Posterior vena cava (tissue), 2 donors: ENCODE data around the gene INPP4B. TPM values are rescaled to one million over a fixed set of nuclear protein-coding genes. Genes with fewer than 3 reads are reported as not detected.
A peak's percentile ranks its signal among the peaks of the same experiment; 100 is the strongest.

ENCODE experiments used
- DNase-seq: peaks from one replicate; pipeline ENCODE4 v3.0.0-alpha.2; 2020; ENCODE audit warnings: low spot score
- intact Hi-C, 2 donors: fragments of 100-400 bp; cut with DNase I; formaldehyde crosslinking; loops; one replicate each; pipeline versions ENCODE4 v1.14.1 to v1.14.2; 2022 to 2023
- total RNA-seq, 2 donors: library from RNA; stranded (reverse); fragmentation: NEBNext Ultra II Directional; extraction: Animal tissue kit (Norgen Biotek cat#: 25700); gene quantifications; one replicate each; pipeline ENCODE4 v1.2.1, GENCODE V29; 2021
- donor health status: DM: yes; HTN: yes; CAD: no.
- donor health status: DM: yes; HTN: yes; CAD: no.

Gene INPP4B
- total RNA-seq, 2 donors from 2014 or later: 24.9 to 25.7 TPM

DNA sequence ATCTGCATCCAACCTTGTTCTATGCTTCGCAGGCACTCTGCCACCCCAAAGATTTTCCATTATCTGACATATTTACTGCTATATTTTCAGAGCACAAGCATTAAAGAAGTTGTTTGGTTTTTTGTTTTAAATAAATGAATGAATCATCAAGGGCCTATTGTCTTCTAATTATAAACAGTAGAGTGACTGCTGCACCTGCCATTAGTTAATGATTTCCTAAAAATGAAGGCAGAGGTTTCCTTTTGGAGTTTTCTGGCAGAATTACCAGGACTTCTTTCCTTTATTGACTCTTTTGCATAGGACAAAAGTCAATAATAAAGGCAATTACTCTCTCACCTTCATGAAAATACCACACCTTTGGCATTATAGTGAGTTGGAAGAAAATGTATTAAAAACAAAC is 238.1 kb downstream of the INPP4B start:
- DNase-seq: no peak
- intact Hi-C loops: no loop called here

DNA sequence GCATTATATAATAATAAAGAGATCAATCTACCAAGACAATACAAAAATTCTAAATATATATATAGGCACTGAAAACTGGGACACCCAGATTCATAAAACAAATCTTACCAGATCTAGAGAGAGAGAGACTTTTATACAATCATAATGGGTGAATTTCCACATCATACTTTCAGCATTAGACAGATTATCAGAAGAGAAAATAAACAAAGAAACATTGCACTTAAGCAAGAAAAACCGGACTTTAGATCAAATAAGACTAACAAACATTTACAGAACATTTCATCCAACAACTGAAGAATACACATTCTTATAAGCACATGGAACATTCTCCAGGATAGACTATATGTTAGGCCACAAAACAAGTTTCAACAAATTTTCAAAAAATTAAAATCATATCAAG is 245.1 kb downstream of the INPP4B start:
- intact Hi-C loops: no loop called here
- no peak for DNase-seq

DNA sequence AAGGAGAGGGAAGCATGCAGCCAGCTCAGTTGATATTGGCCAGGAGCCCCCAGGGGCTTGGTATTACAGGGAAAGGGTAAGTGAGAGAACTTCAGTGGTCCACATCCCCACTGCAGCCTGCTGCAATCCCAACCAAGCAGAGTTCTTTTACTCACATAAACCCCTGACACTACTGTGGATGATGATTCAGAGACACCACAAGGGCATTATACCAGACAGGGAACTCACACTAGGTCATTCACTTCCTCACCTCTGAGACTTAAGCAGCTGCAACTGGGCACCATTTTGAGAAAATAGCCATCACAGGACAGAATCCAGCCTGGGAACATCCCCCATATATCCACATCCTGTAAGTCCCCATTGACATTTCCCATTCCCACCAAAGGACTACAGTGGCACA is 248.0 kb downstream of the INPP4B start:
- DNase-seq: no peak
- intact Hi-C loops: no loop called here

DNA sequence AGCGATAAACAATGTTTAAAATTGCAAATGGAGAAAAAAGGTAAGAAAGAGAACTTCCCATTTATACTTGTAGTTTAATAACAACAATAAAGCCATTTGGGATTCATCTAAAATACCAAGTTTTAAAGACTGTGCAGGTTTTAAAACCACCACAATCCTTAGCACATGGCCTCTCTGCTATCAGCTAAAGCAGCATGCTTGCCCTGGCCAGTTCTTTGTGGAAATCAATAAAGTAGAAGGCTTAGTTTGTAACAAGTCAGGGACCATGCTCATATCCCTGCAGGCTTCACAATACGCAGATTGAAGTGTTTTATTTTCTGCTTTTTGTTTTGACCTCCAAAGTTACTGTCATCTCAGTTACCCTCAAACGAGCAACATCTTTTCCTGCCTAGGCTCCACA is 249.5 kb downstream of the INPP4B start:
- intact Hi-C loops: no loop called here
- DNase-seq: no peak

DNA sequence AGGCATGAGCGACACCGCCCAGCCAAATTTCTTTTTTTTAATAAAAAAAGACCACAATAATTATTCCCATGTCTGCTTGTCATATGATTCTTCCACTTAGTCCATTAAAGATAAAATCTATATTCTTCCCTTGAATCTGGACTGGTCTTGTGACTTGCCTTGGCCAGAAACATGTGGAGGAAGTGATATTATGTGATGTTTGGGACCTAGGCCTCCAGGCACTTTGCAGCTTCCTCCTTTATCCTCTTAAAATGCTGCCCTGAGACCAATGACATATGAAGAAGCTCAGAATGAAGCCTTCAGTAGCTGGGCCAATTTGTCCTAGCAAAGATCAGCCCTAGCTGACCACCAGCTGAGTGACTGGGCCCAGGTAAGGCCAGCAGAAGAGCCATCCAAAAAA is 250.0 kb downstream of the INPP4B start:
- DNase-seq: no peak
- intact Hi-C loops: no loop called here

DNA sequence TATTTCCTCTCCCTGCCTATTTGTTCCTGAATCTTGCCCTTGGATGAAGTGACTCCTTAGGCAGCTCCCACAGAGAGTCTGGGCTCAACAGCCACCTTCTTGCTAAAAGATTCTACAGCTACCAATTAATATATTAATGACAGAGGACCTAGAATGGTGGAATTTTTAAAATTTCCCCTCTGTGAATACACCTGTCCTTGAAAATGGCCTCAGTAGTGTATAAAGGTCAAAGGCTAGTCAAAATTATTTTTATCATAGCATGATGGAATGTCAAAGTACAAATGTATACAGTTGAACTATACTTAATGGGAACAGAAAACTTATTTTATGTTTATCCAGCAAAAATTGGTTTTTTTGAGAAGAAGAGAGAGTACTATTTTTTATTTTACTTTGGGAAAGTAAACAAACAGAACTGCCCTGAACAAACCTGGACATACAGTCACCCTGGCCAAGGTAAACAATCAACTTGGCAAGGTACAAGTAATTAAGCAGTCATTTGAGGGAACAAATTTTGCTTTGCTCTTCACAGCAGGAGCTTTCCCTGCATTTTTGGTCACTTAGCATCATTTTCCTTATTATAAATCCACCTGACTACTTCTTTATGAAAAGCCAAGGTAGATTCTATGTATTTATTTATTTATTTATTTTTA is 250.8 kb downstream of the INPP4B start:
- no peak for DNase-seq
- intact Hi-C loops: no loop called here

DNA sequence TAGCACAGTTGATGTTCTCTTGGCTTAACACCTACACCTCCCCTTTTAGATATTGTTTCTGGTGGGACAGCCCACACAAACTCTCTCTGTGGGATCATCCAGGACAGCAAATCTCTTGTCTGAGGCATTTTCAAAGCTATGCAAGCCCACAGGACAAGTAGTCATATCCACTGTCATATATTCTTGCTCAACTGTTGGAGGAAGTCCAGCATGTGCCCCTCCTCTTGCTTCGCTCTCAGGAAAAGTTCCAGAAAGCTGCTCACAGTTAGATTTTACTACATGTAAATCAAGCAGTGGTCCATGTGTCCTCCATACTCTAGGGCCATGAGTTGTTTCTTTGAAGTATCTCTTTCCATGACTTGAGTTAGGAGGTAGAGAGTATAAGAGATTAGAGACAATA is 260.7 kb downstream of the INPP4B start:
- intact Hi-C loops: no loop called here
- DNase-seq: no peak

DNA sequence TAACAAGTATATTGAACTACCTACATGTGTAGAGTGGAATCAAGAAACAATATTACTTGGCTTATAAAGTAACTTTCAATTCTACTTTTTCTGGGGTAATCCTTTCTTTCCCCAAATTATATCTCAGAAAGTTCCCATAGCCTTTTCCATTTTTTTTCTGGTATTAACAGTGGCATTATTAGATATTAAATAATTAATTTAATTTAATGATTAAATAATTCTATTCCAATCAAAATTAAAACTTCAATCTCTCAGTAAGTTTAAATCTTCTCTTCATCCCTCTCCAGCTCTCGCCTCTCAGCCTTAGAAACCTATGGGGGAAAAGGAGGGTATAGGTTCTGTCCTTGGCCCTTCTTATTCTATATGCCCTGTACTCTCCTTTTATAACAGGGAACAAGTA is 262.4 kb downstream of the INPP4B start:
- no peak for DNase-seq
- intact Hi-C loops: no loop called here

DNA sequence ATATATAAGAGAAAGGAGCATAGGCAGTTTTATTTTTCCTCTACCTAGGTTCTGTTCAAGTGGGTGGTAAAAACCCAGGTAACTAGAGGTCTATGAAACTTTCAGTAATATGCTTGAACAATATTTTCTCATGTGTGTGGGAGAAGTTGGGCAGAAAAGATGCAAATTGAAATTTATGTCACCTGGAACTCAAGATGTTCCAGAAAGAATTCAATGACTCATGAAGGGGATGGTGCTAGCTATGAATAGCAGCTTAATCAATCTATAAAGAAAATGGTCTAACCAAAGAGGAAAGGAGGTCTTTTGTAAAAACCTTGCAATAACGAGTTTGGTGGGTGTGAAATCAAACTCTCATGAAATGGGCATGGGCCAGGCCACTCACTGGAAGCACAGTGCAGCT is 263.8 kb downstream of the INPP4B start:
- intact Hi-C loops: no loop called here
- peak; percentile 41 for DNase-seq

DNA sequence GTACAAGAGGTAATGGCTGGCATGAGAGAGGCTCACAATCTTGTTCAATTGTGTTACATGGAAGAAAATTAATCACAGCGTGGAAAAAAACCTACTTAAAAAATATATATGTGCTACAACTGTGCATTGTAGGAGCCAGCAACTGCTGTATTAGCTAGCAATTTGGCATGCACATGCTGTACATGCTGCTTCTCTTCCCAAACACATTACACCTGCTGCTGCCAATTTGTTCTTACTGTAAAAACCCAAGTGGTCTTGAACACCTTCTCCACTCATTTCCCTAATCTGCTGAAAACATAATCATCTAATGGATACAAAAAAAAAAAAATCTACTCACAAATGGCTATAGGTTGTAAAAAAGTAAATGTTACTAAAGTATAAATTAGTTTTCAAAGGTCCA is 264.2 kb downstream of the INPP4B start:
- DNase-seq: no peak
- intact Hi-C loops: no loop called here

DNA sequence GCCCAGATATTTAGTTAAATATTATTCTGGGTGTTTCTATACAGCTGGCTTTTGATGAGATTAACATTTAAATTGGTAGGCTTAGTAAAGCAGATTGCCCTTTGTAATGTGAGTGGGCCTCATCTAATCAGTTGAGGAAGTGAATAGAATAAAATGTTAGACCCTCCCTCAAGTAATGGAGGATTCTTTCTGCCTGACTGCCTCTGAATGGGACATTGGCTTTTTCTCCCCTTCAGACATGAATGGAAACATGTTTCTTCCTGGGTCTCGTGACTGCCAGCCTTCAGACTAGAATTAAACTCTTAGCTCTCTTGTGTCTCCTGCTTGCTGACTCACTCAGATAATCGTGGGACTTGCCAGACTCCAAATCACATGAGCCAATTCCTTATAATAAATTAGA is 266.7 kb downstream of the INPP4B start:
- intact Hi-C loops: no loop called here
- no peak for DNase-seq

DNA sequence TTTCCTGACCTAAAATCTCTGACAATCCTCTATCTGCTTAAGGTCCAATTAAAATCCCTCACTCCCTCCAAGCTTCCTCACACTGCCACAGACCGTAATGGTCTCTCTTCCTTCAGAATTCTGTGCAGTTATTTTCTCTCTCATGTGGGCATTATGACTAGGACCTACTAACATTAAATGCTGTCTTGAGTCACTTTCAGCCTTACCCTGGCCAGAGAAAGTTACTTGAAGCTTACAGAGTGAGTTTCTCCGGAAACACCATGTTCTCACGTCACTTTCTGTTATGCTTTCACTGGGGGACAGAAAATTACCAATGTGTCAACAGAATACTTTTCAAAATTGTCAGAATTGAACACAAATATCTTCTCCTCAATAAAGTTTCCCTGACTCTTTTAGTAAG is 271.8 kb downstream of the INPP4B start:
- intact Hi-C loops: no loop called here
- no peak for DNase-seq

DNA sequence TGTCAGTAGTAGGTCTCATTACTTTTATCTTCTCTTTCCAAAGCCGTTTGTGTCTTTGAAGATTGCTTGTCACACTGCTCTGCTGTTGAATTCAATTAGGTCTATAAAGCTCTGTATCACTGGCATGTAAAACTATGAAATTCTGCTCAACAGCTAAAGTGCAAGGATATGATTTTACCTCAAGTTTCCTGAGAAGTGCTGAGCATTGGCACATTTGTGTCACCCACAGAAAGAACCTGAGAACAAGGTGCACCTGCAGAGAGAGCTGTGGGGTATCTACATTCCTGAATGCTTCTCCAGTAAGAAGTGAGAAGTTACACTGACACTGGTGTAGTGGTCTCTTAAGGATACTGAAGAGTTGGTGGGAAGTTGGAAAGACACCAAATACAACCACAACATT is 274.0 kb downstream of the INPP4B start:
- intact Hi-C loops: no loop called here
- no peak for DNase-seq

DNA sequence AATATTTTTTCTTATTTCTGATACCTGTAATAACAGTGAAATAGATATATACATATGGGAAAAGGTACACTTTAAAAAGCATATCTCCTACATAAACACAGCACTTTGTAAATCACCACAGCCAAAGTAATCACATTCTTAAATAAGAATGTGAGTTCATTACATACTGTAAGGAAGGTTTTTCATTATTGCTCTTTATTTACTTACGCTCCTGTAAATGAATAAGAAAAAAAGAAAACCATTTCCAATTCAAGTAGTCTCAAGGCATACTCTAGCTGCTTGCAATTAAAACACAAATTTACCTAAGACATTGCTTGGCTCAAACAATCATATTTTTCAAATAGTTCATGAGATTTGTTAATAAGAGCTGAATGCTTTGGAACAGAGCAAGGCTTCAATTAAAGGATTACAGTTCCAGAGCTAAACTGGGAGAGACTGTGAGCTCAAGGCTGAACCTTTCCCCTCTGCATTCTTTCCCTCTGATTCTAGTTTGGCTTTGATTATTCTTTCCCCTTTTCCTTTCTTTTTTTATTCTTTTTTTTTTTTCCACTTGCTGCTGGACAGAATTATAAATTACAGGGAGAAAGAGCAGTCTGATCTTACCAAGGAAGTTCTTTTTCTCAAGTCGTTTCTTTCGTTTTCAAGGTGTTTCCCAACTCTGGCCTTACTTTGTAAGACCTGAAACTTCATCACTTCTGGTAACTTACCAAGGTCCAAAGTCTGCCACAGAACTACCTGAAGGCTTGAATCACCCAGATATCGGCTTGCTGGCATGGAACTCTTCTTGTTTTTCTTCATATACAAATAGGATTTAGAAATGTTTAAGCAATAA is 278.3 kb downstream of the INPP4B start:
- intact Hi-C loops: no loop called here
- DNase-seq: no peak

DNA sequence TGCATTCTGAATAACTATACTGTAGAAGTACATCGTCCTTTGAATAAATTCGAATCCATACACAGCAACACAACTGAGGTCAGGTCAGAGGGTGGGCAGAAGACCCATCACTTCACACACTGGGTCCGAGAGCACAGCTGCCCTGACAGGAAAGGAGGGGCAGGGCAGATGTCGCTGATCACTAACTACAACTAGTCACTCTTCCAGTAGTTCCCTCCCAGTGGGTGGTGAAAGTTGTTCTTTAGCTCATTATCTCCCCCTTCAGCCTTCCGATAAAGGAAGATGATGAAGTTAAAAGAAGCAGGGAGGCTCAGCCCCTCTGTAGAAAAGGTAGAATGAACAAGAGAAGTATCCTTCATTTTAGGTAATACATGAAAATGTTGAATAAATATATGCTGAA is 278.9 kb downstream of the INPP4B start:
- no peak for DNase-seq
- intact Hi-C loops: no loop called here

DNA sequence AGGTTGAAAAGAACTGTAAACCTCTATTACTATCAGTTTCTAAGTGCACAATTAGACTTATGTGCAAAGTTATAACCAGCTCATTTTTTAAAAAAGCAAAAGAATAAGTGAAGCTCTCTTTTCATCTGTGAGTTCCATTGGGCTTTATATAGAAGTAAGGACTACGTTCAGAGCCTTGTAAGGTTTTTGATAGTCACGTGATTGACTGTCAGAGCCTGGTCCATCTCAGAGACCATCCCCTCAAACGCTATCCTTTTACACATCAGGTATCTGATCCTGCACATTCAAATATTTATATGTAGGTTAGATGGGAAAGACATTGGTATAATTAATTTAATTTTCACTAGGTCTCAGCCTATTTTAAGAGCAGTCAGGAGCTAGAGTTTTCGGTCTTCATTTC is 279.3 kb downstream of the INPP4B start:
- intact Hi-C loops: no loop called here

DNA sequence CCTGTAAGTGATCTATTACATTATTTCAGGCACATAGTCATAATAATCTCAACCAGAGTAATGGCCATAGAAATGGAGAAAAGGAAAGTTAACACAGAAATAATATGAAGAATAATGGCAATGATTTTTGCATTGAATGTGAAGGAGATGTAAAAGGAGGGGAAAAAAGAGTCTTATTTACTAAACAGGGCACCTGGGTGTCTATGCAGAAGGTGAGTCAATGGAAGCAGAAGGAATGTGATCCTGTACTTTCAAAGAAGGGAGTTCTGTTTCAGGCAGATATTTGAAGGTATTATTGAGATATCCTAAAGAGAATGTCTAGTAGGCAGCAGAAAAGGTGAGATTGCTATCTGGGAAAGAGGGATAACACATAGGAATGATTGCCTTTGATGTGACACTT is 279.9 kb downstream of the INPP4B start:
- intact Hi-C loops: no loop called here
- no peak for DNase-seq

More for the DNA sequence above, 279.3 kb downstream of the INPP4B start:
- no peak for DNase-seq

DNA sequence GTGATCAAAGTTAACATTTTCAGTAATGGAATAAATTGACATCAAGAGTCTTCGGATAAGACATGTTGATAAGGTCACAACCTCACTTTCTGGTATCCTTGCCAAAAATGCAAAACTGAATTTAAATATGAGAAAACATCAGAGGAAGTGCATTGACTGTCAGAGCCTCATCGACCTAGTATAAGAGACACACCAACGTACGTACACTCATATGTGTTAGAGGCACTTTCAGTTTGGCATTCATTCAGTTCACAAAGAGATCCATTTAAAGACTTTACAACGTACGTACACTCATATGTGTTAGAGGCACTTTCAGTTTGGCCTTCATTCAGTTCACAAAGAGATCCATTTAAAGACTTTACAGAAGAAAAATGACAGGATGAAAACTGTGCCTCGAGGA is 280.3 kb downstream of the INPP4B start:
- no peak for DNase-seq
- intact Hi-C loops: no loop called here

DNA sequence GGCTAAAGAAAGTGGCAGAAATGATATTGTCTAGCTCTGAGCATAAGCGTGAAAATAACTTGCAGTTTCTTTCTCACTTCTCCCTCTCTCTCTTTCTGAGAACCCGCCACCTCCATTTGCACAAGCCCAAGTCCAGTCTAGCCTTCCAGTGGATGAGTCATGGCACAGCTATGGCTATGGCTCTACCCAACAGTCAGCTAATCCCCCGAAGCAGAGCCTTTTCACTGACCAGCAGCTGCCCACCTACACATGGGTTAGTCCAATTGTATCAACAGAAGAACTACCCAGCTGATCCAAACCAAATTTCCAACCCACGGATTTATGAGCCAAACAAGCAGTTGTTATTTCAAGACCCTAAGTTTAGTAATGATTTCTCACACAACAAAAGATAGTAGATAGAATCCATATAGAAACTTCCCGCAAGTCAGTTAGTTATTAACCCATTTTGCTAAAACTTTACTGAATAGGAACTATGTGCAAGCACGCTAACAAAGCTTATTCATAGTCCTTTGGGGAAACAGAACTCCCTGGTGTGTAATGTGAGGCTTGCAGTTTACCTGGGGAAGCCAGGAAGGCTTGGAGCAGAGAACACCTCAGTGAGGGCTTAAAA is 282.3 kb downstream of the INPP4B start:
- DNase-seq: no peak
- intact Hi-C loops: no loop called here

DNA sequence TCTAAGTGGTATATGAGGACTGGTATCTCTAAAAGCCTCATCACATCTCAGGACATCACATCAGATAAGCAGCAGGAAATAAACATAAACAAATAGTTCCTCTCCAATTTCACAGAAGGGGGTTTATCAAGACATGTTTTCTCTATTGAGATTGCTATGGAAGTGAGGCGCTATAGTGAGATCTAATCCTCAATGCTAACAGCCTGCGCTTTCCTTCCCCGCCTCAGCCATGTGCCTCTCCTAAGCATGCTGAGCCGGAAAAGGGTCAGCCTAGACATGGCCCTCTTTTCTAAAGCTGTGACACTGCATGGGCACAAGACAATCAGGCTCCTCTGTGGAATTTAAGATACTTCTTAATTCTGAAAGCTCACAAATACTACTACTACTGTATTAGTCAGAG is 286.1 kb downstream of the INPP4B start:
- DNase-seq: no peak
- intact Hi-C loops: no loop called here

DNA sequence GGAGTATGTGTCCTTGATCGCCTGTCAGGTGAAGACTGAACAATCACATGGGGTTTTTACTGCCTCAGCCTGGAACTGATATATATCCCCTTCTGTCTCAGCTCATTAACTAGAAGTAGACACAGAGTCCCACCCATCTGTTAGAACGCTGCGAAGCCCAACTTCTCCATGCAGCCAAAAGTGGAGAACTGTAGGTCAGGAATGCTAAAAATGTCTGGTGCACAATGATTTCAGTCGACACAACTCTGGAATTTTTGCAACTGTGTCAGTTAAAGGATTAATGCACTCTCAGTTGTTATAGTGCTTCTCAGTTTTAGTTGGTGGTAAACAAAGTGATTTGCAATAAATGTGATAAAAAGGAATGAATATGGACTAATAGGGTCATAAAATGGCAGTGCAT is 287.2 kb downstream of the INPP4B start:
- no peak for DNase-seq
- intact Hi-C loops: no loop called here
